CMK (cell line): ENCODE measurements around the gene MRPL47.
"Not testable (repeated sequence)": the region's sequence is repeated elsewhere in the genome, so short reads cannot be mapped to it uniquely, and the experiment has no call there.

Source experiments
- DNase-seq: peaks from one replicate; pipeline ENCODE4 v3.0.0-alpha.2; 2010; ENCODE audit warnings: low read depth

Gene MRPL47

GRCh38 chr3:179604321-179605078 lies at the start of gene MRPL47, which contains the start of gene NDUFB5:
MRPL47 (minus strand) TSS chr3:179604638; CDS start chr3:179604624, 14 bp downstream.
NDUFB5 (plus strand) TSS chr3:179604794; CDS start chr3:179604816, 22 bp downstream.
- DNase-seq = peak; percentile 77

- DNase-seq = peak; percentile 20
Measured at GRCh38 chr3:179653096-179653797, 48.8 kb upstream of the MRPL47 start.

- DNase-seq = no peak
Measured at GRCh38 chr3:179652447-179653095, 48.1 kb upstream of the MRPL47 start, which contains the start of gene USP13. USP13 (plus strand) TSS chr3:179653040; CDS start chr3:179653226, 186 bp downstream.

GRCh38 chr3:179651687-179652446 lies 47.4 kb upstream of the MRPL47 start:
- DNase-seq = no peak

GRCh38 chr3:179646177-179646576 lies 41.7 kb upstream of the MRPL47 start:
- DNase-seq = no peak

GRCh38 chr3:179643837-179644236 lies 39.4 kb upstream of the MRPL47 start:
- not testable (repeated sequence) for DNase-seq

- DNase-seq = no peak
Measured at GRCh38 chr3:179642871-179643270, 38.4 kb upstream of the MRPL47 start.

- no peak for DNase-seq
Measured at GRCh38 chr3:179640469-179640868, 36.0 kb upstream of the MRPL47 start.

- DNase-seq = no peak
Measured at GRCh38 chr3:179630753-179631451, 26.5 kb upstream of the MRPL47 start.

GRCh38 chr3:179624451-179624850 lies 20.0 kb upstream of the MRPL47 start:
- no peak for DNase-seq

GRCh38 chr3:179622023-179622422 lies 17.6 kb upstream of the MRPL47 start:
- no peak for DNase-seq

- no peak for DNase-seq
Measured at GRCh38 chr3:179615458-179616173, 11.2 kb upstream of the MRPL47 start.

GRCh38 chr3:179613807-179614206 lies 9.4 kb upstream of the MRPL47 start:
- DNase-seq = no peak

- DNase-seq = no peak
Measured at GRCh38 chr3:179610066-179610465, 5.6 kb upstream of the MRPL47 start.

GRCh38 chr3:179608931-179609720 lies 4.7 kb upstream of the MRPL47 start:
- DNase-seq = no peak

GRCh38 chr3:179606534-179607085 lies 2.2 kb upstream of the MRPL47 start:
- no peak for DNase-seq

- no peak for DNase-seq
Measured at GRCh38 chr3:179603831-179604230, 607 bp downstream of the MRPL47 start.

- no peak for DNase-seq
Measured at GRCh38 chr3:179603321-179603720, 1.1 kb downstream of the MRPL47 start.

- DNase-seq = no peak
Measured at GRCh38 chr3:179599531-179599930, 4.9 kb downstream of the MRPL47 start.
